ENCODE measurements around the gene BNC2. TPM values are rescaled to one million over a fixed set of nuclear protein-coding genes. Genes with fewer than 3 reads are reported as not detected.

The BNC2 gene
- total RNA-seq, 2 donors from 2014 or later = 0.99 to 1.8 TPM

DNA sequence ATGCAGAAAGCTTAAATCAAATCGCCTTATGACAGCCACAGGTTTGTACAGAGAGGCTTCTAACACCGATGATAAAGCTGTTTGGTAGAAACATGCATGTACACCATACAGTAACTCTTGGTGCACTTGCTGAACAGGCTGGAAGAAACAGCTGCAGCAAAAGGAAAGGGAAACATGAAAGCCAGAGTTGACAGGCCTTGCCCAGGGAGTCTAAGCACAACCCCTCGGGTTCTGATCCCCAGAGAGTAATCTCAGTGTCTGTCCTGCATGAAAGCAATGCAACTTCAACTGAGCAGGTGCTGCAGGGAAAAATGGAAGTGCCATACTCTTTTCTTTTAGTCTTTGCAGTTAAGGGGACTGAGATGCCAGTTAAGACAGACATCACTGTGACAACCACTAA is 419.9 kb downstream of the BNC2 start:
- intact Hi-C loops (cut with DNase I) = no loop called here
- ATAC-seq = no peak

DNA sequence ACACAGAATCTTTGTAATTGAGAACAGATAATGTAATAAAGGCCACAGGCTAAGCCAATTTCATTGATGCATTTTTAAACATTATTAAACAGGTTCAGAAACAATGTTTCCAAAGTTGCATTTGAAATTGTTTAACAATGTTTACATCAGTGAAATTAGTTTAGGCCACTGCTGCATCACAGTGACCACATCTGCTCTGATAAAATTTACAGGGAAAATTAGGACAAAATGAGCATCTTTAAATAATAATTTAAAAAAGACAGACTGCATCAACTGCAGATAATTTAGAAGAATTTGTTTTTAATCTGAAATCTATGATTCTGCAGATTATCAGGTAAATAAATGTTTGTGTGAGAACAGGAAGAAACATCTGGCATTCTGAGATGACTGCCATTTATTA is 420.4 kb downstream of the BNC2 start:
- Histone ChIP-seq H3K36me3 (replicated peaks in 1 of 2; ENCODE audit: insufficient read depth in 1 of 2, low read depth in 2 of 2) (no peaks in the 10 kb centered on the region), H3K4me1 (no peaks in the 10 kb centered on the region), H3K9me3 (no peaks in the 10 kb centered on the region), H3K27ac (no peak overlapping the region), H3K27me3 (no peaks in the 10 kb centered on the region), H3K4me3 (no peak overlapping the region)
- TF ChIP-seq, protein P1, sequence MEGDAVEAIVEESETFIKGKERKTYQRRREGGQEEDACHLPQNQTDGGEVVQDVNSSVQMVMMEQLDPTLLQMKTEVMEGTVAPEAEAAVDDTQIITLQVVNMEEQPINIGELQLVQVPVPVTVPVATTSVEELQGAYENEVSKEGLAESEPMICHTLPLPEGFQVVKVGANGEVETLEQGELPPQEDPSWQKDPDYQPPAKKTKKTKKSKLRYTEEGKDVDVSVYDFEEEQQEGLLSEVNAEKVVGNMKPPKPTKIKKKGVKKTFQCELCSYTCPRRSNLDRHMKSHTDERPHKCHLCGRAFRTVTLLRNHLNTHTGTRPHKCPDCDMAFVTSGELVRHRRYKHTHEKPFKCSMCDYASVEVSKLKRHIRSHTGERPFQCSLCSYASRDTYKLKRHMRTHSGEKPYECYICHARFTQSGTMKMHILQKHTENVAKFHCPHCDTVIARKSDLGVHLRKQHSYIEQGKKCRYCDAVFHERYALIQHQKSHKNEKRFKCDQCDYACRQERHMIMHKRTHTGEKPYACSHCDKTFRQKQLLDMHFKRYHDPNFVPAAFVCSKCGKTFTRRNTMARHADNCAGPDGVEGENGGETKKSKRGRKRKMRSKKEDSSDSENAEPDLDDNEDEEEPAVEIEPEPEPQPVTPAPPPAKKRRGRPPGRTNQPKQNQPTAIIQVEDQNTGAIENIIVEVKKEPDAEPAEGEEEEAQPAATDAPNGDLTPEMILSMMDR (IDR thresholded peaks at IDR 0.05) = no peak
- no peak for TF ChIP-seq POLR2A (IDR thresholded peaks at IDR 0.05)
- ATAC-seq = no peak
- intact Hi-C loops (cut with DNase I) = no loop called here
- no peak for DNase-seq

More for the DNA sequence above, 419.9 kb downstream of the BNC2 start:
- Histone ChIP-seq H3K27ac (no peak overlapping the region), H3K4me3 (no peak overlapping the region), H3K9me3 (no peaks in the 10 kb centered on the region), H3K36me3 (replicated peaks in 1 of 2; ENCODE audit: insufficient read depth in 1 of 2, low read depth in 2 of 2) (no peaks in the 10 kb centered on the region), H3K27me3 (no peaks in the 10 kb centered on the region), H3K4me1 (no peaks in the 10 kb centered on the region)
- TF ChIP-seq, protein P1 (IDR thresholded peaks at IDR 0.05) = no peak
- TF ChIP-seq POLR2A (IDR thresholded peaks at IDR 0.05) = no peak
- no peak for DNase-seq
- WGBS, 2 donors = 46 to 62% methylated on average over 3 of the region's 3 CpGs

DNA sequence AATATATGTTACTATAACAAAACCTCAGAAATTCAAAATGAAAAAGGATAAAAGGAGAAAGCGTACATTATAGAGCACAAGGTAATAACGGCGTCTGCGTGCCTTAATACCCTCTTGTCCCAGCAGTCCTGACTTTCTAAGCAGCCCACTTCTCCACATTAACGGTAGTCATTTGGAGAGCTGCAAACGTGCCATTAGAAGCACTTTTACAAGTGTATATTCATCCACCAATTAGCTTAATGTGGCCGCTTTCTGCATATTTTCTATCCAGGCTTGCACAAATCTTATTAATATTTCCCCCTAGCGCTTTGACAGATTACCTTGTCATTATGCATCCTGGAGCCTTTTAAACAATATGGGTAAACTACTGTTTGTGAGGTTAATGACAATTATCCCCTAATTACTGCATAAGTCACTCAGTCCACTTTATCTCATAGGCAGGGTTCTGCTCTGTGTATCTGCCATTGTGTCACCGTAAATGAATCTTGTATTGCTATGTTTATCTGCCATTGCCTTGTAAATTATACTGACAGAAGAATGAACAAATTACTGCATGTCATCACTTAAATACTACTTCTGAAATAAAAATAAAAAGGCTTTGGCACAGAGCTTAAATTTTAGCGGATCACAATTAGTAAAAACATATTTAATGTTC is 421.3 kb downstream of the BNC2 start:
- H3K27ac ChIP-seq = no peak overlapping the region
- H3K36me3 ChIP-seq (replicated peaks in 1 of 2; ENCODE audit: insufficient read depth in 1 of 2, low read depth in 2 of 2) = no peaks in the 10 kb centered on the region
- 81 to 82% methylated on average over 10 of the region's 10 CpGs for WGBS, 2 donors
- no peaks in the 10 kb centered on the region for H3K4me1 ChIP-seq
- TF ChIP-seq POLR2A (IDR thresholded peaks at IDR 0.05) = no peak
- TF ChIP-seq, protein P1 (IDR thresholded peaks at IDR 0.05) = no peak
- H3K4me3 ChIP-seq = no peak overlapping the region
- ATAC-seq = no peak
- intact Hi-C loops (cut with DNase I) = no loop called here
- H3K9me3 ChIP-seq = no peaks in the 10 kb centered on the region
- no peak for DNase-seq
- no peaks in the 10 kb centered on the region for H3K27me3 ChIP-seq

DNA sequence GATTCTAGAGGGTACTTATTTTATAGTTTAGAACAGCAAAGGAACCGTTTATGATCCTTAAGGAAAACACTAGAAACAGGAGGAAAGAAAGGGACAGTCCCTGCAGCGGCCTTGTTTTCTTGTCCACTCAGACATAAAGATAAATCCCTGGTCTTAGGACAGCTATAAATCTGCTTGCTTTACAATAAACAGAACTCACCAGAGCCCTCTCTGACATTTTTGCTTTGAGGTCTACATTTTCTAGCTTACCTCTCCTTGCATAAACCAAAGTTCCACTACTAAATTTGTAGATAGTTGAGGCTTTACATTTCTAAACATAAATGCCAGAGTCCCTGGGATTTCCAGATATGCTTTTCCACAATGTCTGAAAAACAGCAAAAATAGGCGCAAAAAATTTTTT is 422.5 kb downstream of the BNC2 start:
- Histone ChIP-seq H3K36me3 (replicated peaks in 1 of 2; ENCODE audit: insufficient read depth in 1 of 2, low read depth in 2 of 2) (no peaks in the 10 kb centered on the region), H3K9me3 (no peaks in the 10 kb centered on the region), H3K27me3 (no peaks in the 10 kb centered on the region), H3K4me1 (no peaks in the 10 kb centered on the region), H3K4me3 (no peak overlapping the region), H3K27ac (no peak overlapping the region)
- intact Hi-C loops (cut with DNase I) = no loop called here
- DNase-seq (no peak), ATAC-seq (no peak)
- TF ChIP-seq POLR2A (IDR thresholded peaks at IDR 0.05) = no peak
- TF ChIP-seq, protein P1 (IDR thresholded peaks at IDR 0.05) = no peak
- WGBS, 2 donors = 72 to 76% methylated on average over 3 of the region's 3 CpGs

DNA sequence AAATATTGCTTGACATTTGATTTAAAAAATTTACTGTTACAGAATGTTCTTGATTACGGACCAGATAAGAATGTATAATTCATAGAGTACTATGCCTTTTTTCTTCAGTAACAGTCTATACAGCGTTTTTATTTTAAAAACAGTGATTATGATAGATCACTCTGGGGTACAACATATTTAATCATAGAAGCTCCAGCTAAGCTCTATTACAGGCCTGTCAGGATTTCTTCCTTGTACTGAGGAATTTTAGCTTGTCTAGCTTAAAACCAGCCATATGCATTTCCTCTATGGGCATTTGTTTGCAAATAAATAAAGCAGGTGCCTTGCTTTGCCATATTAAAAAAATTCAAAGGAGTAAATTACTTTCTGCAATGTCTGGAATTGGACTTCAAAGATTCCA is 423.8 kb downstream of the BNC2 start:
- Histone ChIP-seq H3K27me3 (no peaks in the 10 kb centered on the region), H3K4me3 (no peak overlapping the region), H3K36me3 (replicated peaks in 1 of 2; ENCODE audit: insufficient read depth in 1 of 2, low read depth in 2 of 2) (no peaks in the 10 kb centered on the region), H3K9me3 (no peaks in the 10 kb centered on the region), H3K4me1 (no peaks in the 10 kb centered on the region), H3K27ac (no peak overlapping the region)
- ATAC-seq = no peak
- intact Hi-C loops (cut with DNase I) = no loop called here
- no peak for TF ChIP-seq POLR2A (IDR thresholded peaks at IDR 0.05)
- TF ChIP-seq, protein P1 (IDR thresholded peaks at IDR 0.05) = no peak
- no peak for DNase-seq
- 64 to 71% methylated on average over 2 of the region's 2 CpGs for WGBS, 2 donors
